H1 (cell line): ENCODE measurements around the gene PALD1. TPM values are rescaled to one million over a fixed set of nuclear protein-coding genes. Genes with fewer than 3 reads are reported as not detected.

Experiments
- CTCF ChIA-PET: fragments of 300-600 bp; sonication (Branson Sonifier 250); formaldehyde crosslinking; loops from one replicate; lab custom pipeline; 2021; ENCODE audit not compliant: partially characterized antibody; lab: Charles Lee
- POLR2A ChIA-PET: fragments of 300-600 bp; sonication (Branson Sonifier 250); formaldehyde crosslinking; loops from one replicate; lab custom pipeline; 2021; ENCODE audit warnings: inconsistent platforms; ENCODE audit not compliant: partially characterized antibody; lab: Charles Lee
- DNase-seq, 2 experiments: peaks; one replicate each; pipeline versions ENCODE4 v3.0.0 to v3.0.0-alpha.2; 2010 to 2022; ENCODE audit warnings: low spot score in 2 of 2, low read depth in 1 of 2, mixed read lengths in 1 of 2
- FAIRE-seq: peaks from 2 replicates; lab custom pipeline; 2011; peaks lifted over from hg19 to GRCh38; lab: Jason Lieb, UNC
- H2AFZ ChIP-seq: 2 replicates; pipeline ENCODE4 v1.8.1; 2012; ENCODE audit warnings: low read length, inconsistent platforms
- H2AK5ac ChIP-seq: 2 replicates; pipeline ENCODE4 v1.6.1; 2013; ENCODE audit warnings: low read depth, low read length
- H2BK120ac ChIP-seq: replicated peaks from 2 replicates; pipeline ENCODE3; 2013; ENCODE audit warnings: low read depth, low read length, inconsistent platforms
- H2BK12ac ChIP-seq: 2 replicates; pipeline ENCODE4 v1.6.1; 2013; ENCODE audit warnings: low read depth, low read length
- H2BK15ac ChIP-seq: 2 replicates; pipeline ENCODE4 v1.6.1; 2013; ENCODE audit warnings: low read length
- H2BK20ac ChIP-seq: 2 replicates; pipeline ENCODE4 v1.6.1; 2013; ENCODE audit warnings: low read length
- H2BK5ac ChIP-seq: 2 replicates; pipeline ENCODE4 v1.6.1; 2013; ENCODE audit warnings: low read depth, low read length
- H3K14ac ChIP-seq: 2 replicates; pipeline ENCODE4 v1.6.1; 2013; ENCODE audit warnings: inconsistent platforms; ENCODE audit not compliant: insufficient read length
- H3K18ac ChIP-seq: 2 replicates; pipeline ENCODE4 v1.6.1; 2013; ENCODE audit warnings: low read length; ENCODE audit errors: extremely low read depth
- H3K23ac ChIP-seq: 2 replicates; pipeline ENCODE4 v1.6.1; 2013; ENCODE audit warnings: inconsistent platforms; ENCODE audit not compliant: insufficient read length
- H3K23me2 ChIP-seq: 2 replicates; pipeline ENCODE4 v1.6.1; 2013; ENCODE audit warnings: low read depth, low read length
- H3K27ac ChIP-seq: 2 replicates; pipeline ENCODE4 v1.6.1; 2011; ENCODE audit warnings: low read depth, low read length, inconsistent platforms
- H3K27me3 ChIP-seq, 4 experiments: replicated peaks in 1 of 4; 1 replicate in 1 of 4; 2 replicates in 3 of 4; pipeline versions ENCODE4 v1.6.1 to v1.8.1; 2011 to 2013; ENCODE audit warnings: low read length in 3 of 4, mild to moderate bottlenecking in 3 of 4, inconsistent platforms in 2 of 4, mixed read lengths in 2 of 4, moderate library complexity in 1 of 4; ENCODE audit not compliant: control insufficient read depth in 3 of 4, insufficient read depth in 3 of 4; ENCODE audit errors: extremely low read depth in 1 of 4
- H3K36me3 ChIP-seq, 4 experiments: 2 replicates each; pipeline versions ENCODE4 v1.6.1 to v1.8.1; 2011 to 2013; ENCODE audit warnings: mild to moderate bottlenecking in 4 of 4, low read length in 3 of 4, moderate library complexity in 2 of 4, control low read depth in 1 of 4, inconsistent platforms in 1 of 4; ENCODE audit not compliant: insufficient read depth in 4 of 4, control insufficient read depth in 2 of 4
- H3K4ac ChIP-seq: replicated peaks from 2 replicates; pipeline ENCODE3; 2013; ENCODE audit warnings: low read length, low read depth, mixed read lengths, inconsistent platforms; ENCODE audit not compliant: insufficient read length
- H3K4me1 ChIP-seq, 4 experiments: replicated peaks in 1 of 4; 1 replicate in 1 of 4; 2 replicates in 3 of 4; pipeline versions ENCODE4 v1.6.1 to v1.8.1; 2011 to 2013; ENCODE audit warnings: low read length in 3 of 4, inconsistent platforms in 2 of 4, mixed read lengths in 1 of 4; ENCODE audit not compliant: insufficient read depth in 4 of 4, control insufficient read depth in 3 of 4
- H3K4me2 ChIP-seq, 2 experiments: 2 replicates each; pipeline versions ENCODE4 v1.6.1 to v1.8.1; 2011 to 2013; ENCODE audit warnings: low read depth in 2 of 2, low read length in 2 of 2, control low read depth in 1 of 2, inconsistent platforms in 1 of 2, mild to moderate bottlenecking in 1 of 2; ENCODE audit not compliant: insufficient read depth in 1 of 2
- H3K4me3 ChIP-seq, 4 experiments: fragments of 200-600, 300-600 bp in 1 of 4; sonication (generic), shearing (Covaris generic), sonication (Bioruptor Twin) in 1 of 4; 2 replicates each; pipeline versions ENCODE4 v1.5.1 to v1.8.1; 2011 to 2016; ENCODE audit warnings: low read length in 4 of 4, low read depth in 3 of 4, control low read depth in 2 of 4, inconsistent platforms in 2 of 4, mild to moderate bottlenecking in 2 of 4, mixed read lengths in 1 of 4, moderate library complexity in 1 of 4; ENCODE audit not compliant: insufficient read depth in 2 of 4; ENCODE audit errors: extremely low read depth in 1 of 4
- H3K56ac ChIP-seq: replicated peaks from 2 replicates; pipeline ENCODE3; 2013; ENCODE audit warnings: low read depth, mild to moderate bottlenecking, mixed read lengths, low read length, inconsistent platforms; ENCODE audit not compliant: insufficient read length
- H3K79me1 ChIP-seq: 2 replicates; pipeline ENCODE4 v1.6.1; 2013; ENCODE audit warnings: low read depth, low read length, control low read depth
- H3K79me2 ChIP-seq, 2 experiments: 2 replicates each; pipeline versions ENCODE4 v1.6.1 to v1.8.1; 2012 to 2013; ENCODE audit warnings: low read length in 2 of 2, mild to moderate bottlenecking in 2 of 2, inconsistent platforms in 1 of 2; ENCODE audit not compliant: insufficient read depth in 2 of 2, control insufficient read depth in 1 of 2
- H3K9ac ChIP-seq, 4 experiments: replicated peaks in 1 of 4; 1 replicate in 1 of 4; 2 replicates in 3 of 4; pipeline versions ENCODE4 v1.6.1 to v1.8.1; 2011 to 2013; ENCODE audit warnings: low read depth in 3 of 4, low read length in 3 of 4, control low read depth in 2 of 4, mild to moderate bottlenecking in 2 of 4, moderate library complexity in 2 of 4, inconsistent platforms in 1 of 4; ENCODE audit errors: extremely low read depth in 1 of 4
- H3K9me3 ChIP-seq, 2 experiments: 2 replicates each; pipeline versions ENCODE4 v1.6.1 to v1.8.1; 2012 to 2013; ENCODE audit warnings: mild to moderate bottlenecking in 2 of 2, moderate library complexity in 2 of 2, control low read depth in 1 of 2, inconsistent platforms in 1 of 2, low read depth in 1 of 2, low read length in 1 of 2, mixed read lengths in 1 of 2; ENCODE audit not compliant: insufficient read depth in 2 of 2
- H4K20me1 ChIP-seq, 2 experiments: replicated peaks in 1 of 2; 2 replicates each; pipeline versions ENCODE3 to v1.8.1; 2011 to 2013; ENCODE audit warnings: inconsistent platforms in 2 of 2, low read length in 2 of 2, mild to moderate bottlenecking in 1 of 2; ENCODE audit not compliant: insufficient read depth in 2 of 2, control insufficient read depth in 1 of 2
- H4K5ac ChIP-seq: 2 replicates; pipeline ENCODE4 v1.6.1; 2013; ENCODE audit warnings: low read length, low read depth, mixed read lengths, inconsistent platforms; ENCODE audit not compliant: insufficient read length
- H4K8ac ChIP-seq: 2 replicates; pipeline ENCODE4 v1.8.0; 2013; ENCODE audit warnings: mild to moderate bottlenecking, moderate library complexity, low read length, inconsistent platforms; ENCODE audit not compliant: insufficient read depth; ENCODE audit errors: extremely low read depth
- H4K91ac ChIP-seq: replicated peaks from 2 replicates; pipeline ENCODE3; 2013; ENCODE audit warnings: low read length, mixed read lengths, inconsistent platforms; ENCODE audit not compliant: insufficient read length
- JUND ChIP-seq: IDR thresholded peaks from 2 replicates; pipeline ENCODE4 v1.6.1; 2011; ENCODE audit warnings: mild to moderate bottlenecking, improper control_type of control experiment, low read length
- KDM1A ChIP-seq: fragments of 200-600, 300-600 bp; sonication (generic); IDR thresholded peaks from 2 replicates; pipeline ENCODE4 v1.7.1; 2016; ENCODE audit warnings: mild to moderate bottlenecking, low read length, borderline replicate concordance
- KDM5A ChIP-seq: fragments of 200-600 bp; IDR thresholded peaks from 2 replicates; pipeline ENCODE4 v1.7.1; 2012; ENCODE audit warnings: mild to moderate bottlenecking, low read length, inconsistent platforms, mixed read lengths
- RBBP5 ChIP-seq: IDR thresholded peaks from 2 replicates; pipeline ENCODE4 v1.7.1; 2012; ENCODE audit warnings: low read depth, mild to moderate bottlenecking, inconsistent platforms, low read length, moderate library complexity, borderline replicate concordance
- SIRT6 ChIP-seq: IDR thresholded peaks from one replicate; pipeline ENCODE4 v1.7.1; 2012; ENCODE audit warnings: low read length, inconsistent platforms
- SIX5 ChIP-seq: IDR thresholded peaks from 2 replicates; pipeline ENCODE4 v1.6.1; 2011; ENCODE audit warnings: mild to moderate bottlenecking, low read depth, low read length
- SP2 ChIP-seq: IDR thresholded peaks from 2 replicates; pipeline ENCODE4 v1.6.1; 2012; ENCODE audit warnings: mild to moderate bottlenecking, low read length, inconsistent platforms
- WGBS, 2 experiments: shearing (Covaris generic) in 1 of 2; methylation state at CpG; one replicate each; pipeline versions ENCODE4 v1.1.6 to v1.1.7; 2013 to 2015; ENCODE audit warnings: low lambda C conversion rate in 2 of 2, mixed read lengths in 2 of 2, inconsistent platforms in 1 of 2, low coverage in 1 of 2, missing lambda C conversion rate in 1 of 2; ENCODE audit not compliant: insufficient replicate concordance in 2 of 2, insufficient coverage in 1 of 2, insufficient read length in 1 of 2; ENCODE audit errors: extremely low coverage in 1 of 2, missing lambda C conversion rate in 1 of 2; 5-methylcytosine and 5-hydroxymethylcytosine counted together
- polyA plus RNA-seq, 7 experiments: library from polyadenylated mRNA; depleted of rRNA in 3 of 7; stranded (reverse) in 5 of 7; unstranded in 2 of 7; fragments of >200 nt in 5 of 7; fragments of 200-250 nt in 2 of 7; gene quantifications; 1 replicate in 5 of 7; 2 replicates in 1 of 7; 4 replicates in 1 of 7; pipeline versions ENCODE4 v1.2.1 to v1.2.3, GENCODE V29; 2011 to 2013; ENCODE audit warnings: missing spikeins in 2 of 7, mixed read lengths in 2 of 7
- total RNA-seq: library from RNA; stranded (reverse); fragmentation: NEBNext Ultra II Directional; extraction: Animal tissue kit (Norgen Biotek cat#: 25700); gene quantifications from 2 replicates; pipeline ENCODE4 v1.2.1, GENCODE V29; 2021
- TF ChIP-seq, protein P1 (sequence below), 3 experiments: IDR thresholded peaks; 1 replicate in 2 of 3; 2 replicates in 1 of 3; pipeline versions ENCODE4 v1.5.1 to v1.6.1; 2011; ENCODE audit warnings: low read length in 3 of 3, mild to moderate bottlenecking in 3 of 3, inconsistent platforms in 2 of 3, low read depth in 1 of 3, moderate library complexity in 1 of 3; ENCODE audit not compliant: insufficient read depth in 1 of 3; ENCODE audit errors: control extremely low read depth in 1 of 3

The PALD1 gene
- total and polyA plus RNA-seq, 2 of the 8 experiments (the other 6 are each of a cell fraction or from before 2014, with no cell fraction given): 13.3 to 32.8 TPM

DNA sequence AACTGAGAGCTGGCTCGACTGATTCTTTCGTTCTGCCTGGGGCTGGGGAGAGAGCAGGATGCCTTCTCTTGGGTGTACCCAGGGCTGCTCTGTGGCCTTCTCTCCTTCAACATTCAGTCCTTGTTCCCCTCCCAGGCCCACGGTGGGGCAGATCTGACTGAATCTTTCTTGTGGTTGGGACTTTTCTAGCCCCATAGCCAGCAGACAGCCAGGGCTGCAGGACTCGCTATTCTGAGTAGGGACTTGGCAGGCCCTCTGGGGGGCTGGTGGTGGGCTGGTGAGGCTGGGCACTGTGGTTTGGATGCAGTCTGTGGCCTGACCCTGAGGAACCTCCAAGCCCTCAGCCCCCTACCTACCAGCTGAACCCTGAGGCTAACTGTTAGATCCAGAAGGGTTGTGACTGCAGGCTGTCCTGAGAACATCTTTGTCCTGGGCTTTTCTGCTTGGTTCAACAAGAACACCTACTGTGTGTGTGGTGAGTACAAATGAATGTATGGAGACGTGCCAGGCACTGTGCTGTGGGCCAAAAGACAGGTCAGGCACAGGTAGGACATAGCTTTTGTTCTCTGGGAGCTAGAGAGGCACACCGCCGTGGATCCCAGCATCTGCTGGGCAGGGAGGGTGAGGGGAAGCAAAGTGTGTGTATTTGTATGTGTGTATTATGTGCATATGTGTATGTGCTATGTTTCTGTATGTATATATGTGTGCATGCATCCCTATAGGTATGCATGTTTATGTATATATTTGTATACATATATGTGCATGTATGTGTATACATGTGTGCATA, 2.1 kb upstream of the PALD1 start:
- H4K91ac ChIP-seq: no peak overlapping the region
- H3K14ac ChIP-seq: no peak overlapping the region
- no peak overlapping the region for H4K5ac ChIP-seq
- no peak overlapping the region for H2AK5ac ChIP-seq
- peaks cover 0 to 6% (median 2%) of the 10 kb centered on the region in 4 experiments; a peak in 4 of 7 replicates for H3K27me3 ChIP-seq
- no peaks in the 10 kb centered on the region for H3K9me3 ChIP-seq
- H3K4me3 ChIP-seq: no peak overlapping the region
- peaks cover 0 to 21% of the 10 kb centered on the region in 2 experiments; a peak in 3 of 4 replicates for H3K79me2 ChIP-seq
- FAIRE-seq: no peak
- no peak overlapping the region for H3K4ac ChIP-seq
- H3K4me2 ChIP-seq: no peak overlapping the region; a peak in 1 of 4 replicates
- H3K4me1 ChIP-seq: peaks cover 9 to 22% (median 17%) of the 10 kb centered on the region in 4 experiments
- no peak overlapping the region for H2BK5ac ChIP-seq
- no peak overlapping the region for H3K27ac ChIP-seq
- H2BK12ac ChIP-seq: no peak overlapping the region
- peaks cover 17% of the 10 kb centered on the region; the same call in 1 of the 2 replicates for H3K23me2 ChIP-seq
- 74% methylated on average over 7 of the region's 7 CpGs; no CpG with 5 or more reads in 1 of the 2 experiments for WGBS, 2 experiments
- no peak overlapping the region for H3K56ac ChIP-seq
- ChIA-PET CTCF (interaction anchor here (1.0 to 43.0 kb wide), 15 partner anchors 8 to 351 kb away, joined by 3 to 908 read pairs (median 5); no protein-coding TSS in a partner anchor), POLR2A (interaction anchor here (0.9 to 1.7 kb wide), 6 partner anchors 9 to 62 kb away, joined by 3 to 5 read pairs (median 4); no protein-coding TSS in a partner anchor)
- no peak overlapping the region for H2AFZ ChIP-seq
- H3K23ac ChIP-seq: no peak overlapping the region
- no peaks in the 10 kb centered on the region for H3K36me3 ChIP-seq
- no peak overlapping the region for H3K18ac ChIP-seq
- no peak for DNase-seq
- no peak overlapping the region; the same call in 1 of the 2 replicates for H2BK15ac ChIP-seq
- no peak overlapping the region for H2BK120ac ChIP-seq
- H4K8ac ChIP-seq: no peak overlapping the region
- peaks cover 0 to 7% of the 10 kb centered on the region in 2 experiments for H4K20me1 ChIP-seq
- no peaks in the 10 kb centered on the region; the same call in 1 of the 2 replicates for H3K79me1 ChIP-seq
- no peak overlapping the region for H3K9ac ChIP-seq
- H2BK20ac ChIP-seq: no peak overlapping the region
- TF ChIP-seq KDM5A (no peak), RBBP5 (no peak), SIRT6 (no peak), KDM1A (no peak), SP2 (no peak), SIX5 (no peak), JUND (no peak)
- TF ChIP-seq, protein P1, sequence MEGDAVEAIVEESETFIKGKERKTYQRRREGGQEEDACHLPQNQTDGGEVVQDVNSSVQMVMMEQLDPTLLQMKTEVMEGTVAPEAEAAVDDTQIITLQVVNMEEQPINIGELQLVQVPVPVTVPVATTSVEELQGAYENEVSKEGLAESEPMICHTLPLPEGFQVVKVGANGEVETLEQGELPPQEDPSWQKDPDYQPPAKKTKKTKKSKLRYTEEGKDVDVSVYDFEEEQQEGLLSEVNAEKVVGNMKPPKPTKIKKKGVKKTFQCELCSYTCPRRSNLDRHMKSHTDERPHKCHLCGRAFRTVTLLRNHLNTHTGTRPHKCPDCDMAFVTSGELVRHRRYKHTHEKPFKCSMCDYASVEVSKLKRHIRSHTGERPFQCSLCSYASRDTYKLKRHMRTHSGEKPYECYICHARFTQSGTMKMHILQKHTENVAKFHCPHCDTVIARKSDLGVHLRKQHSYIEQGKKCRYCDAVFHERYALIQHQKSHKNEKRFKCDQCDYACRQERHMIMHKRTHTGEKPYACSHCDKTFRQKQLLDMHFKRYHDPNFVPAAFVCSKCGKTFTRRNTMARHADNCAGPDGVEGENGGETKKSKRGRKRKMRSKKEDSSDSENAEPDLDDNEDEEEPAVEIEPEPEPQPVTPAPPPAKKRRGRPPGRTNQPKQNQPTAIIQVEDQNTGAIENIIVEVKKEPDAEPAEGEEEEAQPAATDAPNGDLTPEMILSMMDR (IDR thresholded peaks at IDR 0.05; ENCODE audit: control extremely low read depth in 1 of 3, insufficient read depth in 1 of 3, low read depth in 1 of 3, low read length in 3 of 3): no peak
